ENCODE results near the gene NOLC1. TPM values are rescaled to one million over a fixed set of nuclear protein-coding genes. Genes with fewer than 3 reads are reported as not detected.

Gene NOLC1
- polyA plus RNA-seq, 2 of the 4 experiments (the other 2 are of a cell fraction), result 129 to 188 TPM

DNA sequence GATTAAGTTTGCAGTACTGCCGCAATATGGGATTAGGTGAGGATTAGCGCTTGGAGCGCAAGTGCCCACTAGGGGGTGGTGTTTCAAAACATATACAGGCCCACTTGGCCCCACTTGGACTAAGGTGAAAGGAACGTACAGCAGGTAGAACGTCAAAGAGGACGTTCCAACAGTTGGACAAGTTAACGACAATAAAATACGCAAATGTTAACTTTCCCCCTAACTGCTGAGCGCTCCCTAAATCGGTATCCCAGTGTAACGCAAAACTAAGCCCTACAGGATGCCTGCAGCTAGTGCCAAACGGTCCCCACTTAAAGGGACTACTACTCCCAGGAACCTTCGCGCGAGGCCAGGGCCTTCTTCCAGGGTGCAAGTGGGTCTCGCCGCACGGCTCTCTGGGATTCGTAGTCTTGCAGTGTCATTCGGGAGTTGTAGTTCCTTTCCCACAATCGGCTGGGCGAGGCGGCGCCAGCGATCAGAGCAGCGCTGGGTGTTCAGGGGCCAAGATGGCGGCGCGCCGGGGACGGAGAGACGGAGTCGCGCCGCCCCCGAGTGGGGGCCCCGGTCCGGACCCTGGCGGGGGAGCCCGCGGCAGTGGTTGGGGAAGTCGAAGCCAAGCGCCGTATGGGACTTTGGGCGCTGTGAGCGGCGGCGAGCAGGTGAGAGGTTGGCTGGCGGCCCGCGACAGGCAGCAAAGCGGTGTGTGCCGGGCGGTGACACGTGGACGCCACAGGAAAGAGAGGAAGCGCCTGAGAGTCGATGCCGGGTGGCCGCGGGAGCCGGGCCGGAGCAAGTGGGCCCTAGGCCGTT, 19.4 kb upstream of the NOLC1 start, which contains the start of gene PPRC1 (continued):
- TF ChIP-seq SREBF2 (IDR thresholded peaks at IDR 0.05), result no peak
- no peak for TF ChIP-seq FOSL2 (IDR thresholded peaks at IDR 0.05)
- TF ChIP-seq FOSL2 (CRISPR knock-in tag; IDR thresholded peaks at IDR 0.05), result peak; percentile 24; the same call in 1 of the 2 replicates
- TF ChIP-seq CEBPB (IDR thresholded peaks at IDR 0.05), result no peak
- TF ChIP-seq, protein P1, sequence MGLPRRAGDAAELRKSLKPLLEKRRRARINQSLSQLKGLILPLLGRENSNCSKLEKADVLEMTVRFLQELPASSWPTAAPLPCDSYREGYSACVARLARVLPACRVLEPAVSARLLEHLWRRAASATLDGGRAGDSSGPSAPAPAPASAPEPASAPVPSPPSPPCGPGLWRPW (IDR thresholded peaks at IDR 0.05), result no peak
- TF ChIP-seq HOXB13 (CRISPR knock-in tag; IDR thresholded peaks at IDR 0.05; ENCODE audit: low read depth), result no peak
- no peak for TF ChIP-seq BHLHE40 (IDR thresholded peaks at IDR 0.05; ENCODE audit: low read depth, low read length)
- TF ChIP-seq NR3C1 (IDR thresholded peaks at IDR 0.05), result no peak
- TF ChIP-seq POLR2AphosphoS2 (conservative IDR thresholded peaks at IDR 0.05; ENCODE audit: low read length), result no peak
- TF ChIP-seq NFE2L2 (conservative IDR thresholded peaks at IDR 0.05; ENCODE audit: low read length), result no peak
- no peak for TF ChIP-seq KDM1A (IDR thresholded peaks at IDR 0.05; ENCODE audit: low read depth)
- no peak for TF ChIP-seq ESRRA (IDR thresholded peaks at IDR 0.05; ENCODE audit: borderline replicate concordance, low read length)
- TF ChIP-seq ZNF302 (CRISPR knock-in tag; IDR thresholded peaks at IDR 0.05), result no peak
- TF ChIP-seq EP300 (IDR thresholded peaks at IDR 0.05), result no peak
- TF ChIP-seq GATA3 (IDR thresholded peaks at IDR 0.05; ENCODE audit: borderline replicate concordance), result no peak
- no peak for TF ChIP-seq TFCP2L1 (CRISPR knock-in tag; IDR thresholded peaks at IDR 0.05)
- TF ChIP-seq, protein P2, sequence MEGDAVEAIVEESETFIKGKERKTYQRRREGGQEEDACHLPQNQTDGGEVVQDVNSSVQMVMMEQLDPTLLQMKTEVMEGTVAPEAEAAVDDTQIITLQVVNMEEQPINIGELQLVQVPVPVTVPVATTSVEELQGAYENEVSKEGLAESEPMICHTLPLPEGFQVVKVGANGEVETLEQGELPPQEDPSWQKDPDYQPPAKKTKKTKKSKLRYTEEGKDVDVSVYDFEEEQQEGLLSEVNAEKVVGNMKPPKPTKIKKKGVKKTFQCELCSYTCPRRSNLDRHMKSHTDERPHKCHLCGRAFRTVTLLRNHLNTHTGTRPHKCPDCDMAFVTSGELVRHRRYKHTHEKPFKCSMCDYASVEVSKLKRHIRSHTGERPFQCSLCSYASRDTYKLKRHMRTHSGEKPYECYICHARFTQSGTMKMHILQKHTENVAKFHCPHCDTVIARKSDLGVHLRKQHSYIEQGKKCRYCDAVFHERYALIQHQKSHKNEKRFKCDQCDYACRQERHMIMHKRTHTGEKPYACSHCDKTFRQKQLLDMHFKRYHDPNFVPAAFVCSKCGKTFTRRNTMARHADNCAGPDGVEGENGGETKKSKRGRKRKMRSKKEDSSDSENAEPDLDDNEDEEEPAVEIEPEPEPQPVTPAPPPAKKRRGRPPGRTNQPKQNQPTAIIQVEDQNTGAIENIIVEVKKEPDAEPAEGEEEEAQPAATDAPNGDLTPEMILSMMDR (IDR thresholded peaks at IDR 0.05), result peak; percentile 92
- TF ChIP-seq EHF (CRISPR knock-in tag; IDR thresholded peaks at IDR 0.05), result no peak
- TF ChIP-seq EHMT2 (IDR thresholded peaks at IDR 0.05; ENCODE audit: low read depth), result no peak
- TF ChIP-seq ZFP36 (IDR thresholded peaks at IDR 0.05; ENCODE audit: borderline replicate concordance, partially characterized antibody), result no peak
- TF ChIP-seq ZC3H11A (IDR thresholded peaks at IDR 0.05), result no peak
- no peak for TF ChIP-seq RFX5 (IDR thresholded peaks at IDR 0.05)
- no peak for TF ChIP-seq HOXA7 (CRISPR knock-in tag; IDR thresholded peaks at IDR 0.05)
- peak; percentile 61 for TF ChIP-seq SMC3 (IDR thresholded peaks at IDR 0.05)
- TF ChIP-seq MAZ (IDR thresholded peaks at IDR 0.05; ENCODE audit: borderline replicate concordance, low read depth, low read length), result 0 out of 2 replicates have a peak, but pooled peaks have one; percentile 18
- no peak for TF ChIP-seq RARB (CRISPR knock-in tag; IDR thresholded peaks at IDR 0.05)
- TF ChIP-seq JUNB (IDR thresholded peaks at IDR 0.05), result no peak
- no peak for TF ChIP-seq MYC (IDR thresholded peaks at IDR 0.05; ENCODE audit: borderline replicate concordance, low read length)
- no peak for TF ChIP-seq HDAC2 (IDR thresholded peaks at IDR 0.05)
- no peak for TF ChIP-seq RNF2 (IDR thresholded peaks at IDR 0.05; ENCODE audit: borderline replicate concordance, low read depth)
- TF ChIP-seq HOXB5 (CRISPR knock-in tag; IDR thresholded peaks at IDR 0.05), result no peak
